ENCODE data around the gene MX1. TPM values are rescaled to one million over a fixed set of nuclear protein-coding genes. Genes with fewer than 3 reads are reported as not detected.

Gene MX1
- total and polyA plus RNA-seq, 2 of the 13 experiments (the other 11 are each of a cell fraction or from before 2014, with no cell fraction given), result 2.6 to 5.8 TPM

- Histone ChIP-seq H3K9ac (ENCODE audit: insufficient read depth, low read depth, low read length) (no peak overlapping the region), H3K9me3 (ENCODE audit: low read length) (no peaks in the 10 kb centered on the region), H3K36me3 (replicated peaks in 1 of 2; ENCODE audit: control insufficient read depth in 1 of 2, insufficient read depth in 2 of 2, low read length in 2 of 2) (peaks cover 10 to 11% of the 10 kb centered on the region in 2 experiments; a peak in 3 of 5 replicates), H3K4me3 (replicated peaks in 1 of 3; ENCODE audit: insufficient read depth in 1 of 3, low read depth in 2 of 3, low read length in 3 of 3) (no peak overlapping the region), H3K27me3 (ENCODE audit: control insufficient read depth in 1 of 2, insufficient read depth in 2 of 2, low read length in 2 of 2) (no peaks in the 10 kb centered on the region; a peak in 1 of 5 replicates), H3K27ac (ENCODE audit: extremely low read length, insufficient read depth, low read length) (no peak overlapping the region), H3K79me2 (ENCODE audit: insufficient read depth, low read length) (peaks cover 2% of the 10 kb centered on the region), H4K20me1 (ENCODE audit: insufficient read depth, low read length) (no peaks in the 10 kb centered on the region), H3K4me2 (ENCODE audit: low read depth, low read length) (no peak overlapping the region), H2AFZ (ENCODE audit: low read length) (no peak overlapping the region), H3K4me1 (ENCODE audit: insufficient read depth, low read length) (no peaks in the 10 kb centered on the region)
- no peak for FAIRE-seq
- WGBS (ENCODE audit: low lambda C conversion rate), result 100% methylated on average over 6 of the region's 8 CpGs
- no peak for DNase-seq (ENCODE audit: low spot score)
- in situ Hi-C loops (cut with HindIII; ENCODE audit: extremely low pct_ligation_motif_present, low pct_unique_long_range_greater_than_20kb), result no loop called here
- ChIA-PET POLR2A (no interaction called here), CTCF (ENCODE audit: low intra/inter-chr PET ratio, low total read pairs) (interaction anchor here (0.8 kb wide), 1 partner anchor 95 kb away, joined by 3 read pairs; no protein-coding TSS in a partner anchor)
- ATAC-seq, result peak; percentile 23; the same call in 2 of the 3 replicates
- TF ChIP-seq STAG1 (CRISPR knock-in tag; IDR thresholded peaks at IDR 0.05), result 0 out of 2 replicates have a peak, but pooled peaks have one; percentile 14
- no peak for TF ChIP-seq PTBP1 (IDR thresholded peaks at IDR 0.05; ENCODE audit: low read depth, low read length, poor library complexity, severe bottlenecking)
- intact Hi-C loops (cut with micrococcal nuclease; ENCODE audit: unreplicated experiment), result no loop called here
- BruUV-seq (replicated peaks), result no TSS peak
These were observed 47.2 kb upstream of the MX1 start for GRCh38 chr21:41378849-41379248.

DNA sequence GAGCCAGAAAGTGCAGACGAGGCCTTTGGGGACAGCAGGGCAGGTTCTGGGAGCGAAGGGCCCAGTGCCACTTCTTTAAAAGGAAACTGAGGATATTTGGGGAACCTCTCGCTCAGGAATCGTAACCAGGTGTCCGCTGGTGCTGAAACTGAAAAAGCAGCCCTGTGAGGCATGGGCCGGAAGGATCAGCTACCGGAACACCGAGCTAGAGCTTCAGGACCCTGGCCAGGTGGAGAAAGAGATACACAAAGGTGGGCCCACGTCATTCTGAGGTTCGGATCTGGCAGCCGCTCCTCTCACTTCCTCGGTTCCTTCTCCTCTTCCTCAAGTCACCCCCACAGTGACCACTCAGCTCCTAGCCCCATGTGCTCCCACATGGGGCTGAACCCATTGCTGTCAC lies 46.1 kb upstream of the MX1 start:
- in situ Hi-C loops (cut with HindIII; ENCODE audit: extremely low pct_ligation_motif_present, low pct_unique_long_range_greater_than_20kb) (no loop called here), intact Hi-C loops (cut with micrococcal nuclease; ENCODE audit: unreplicated experiment) (no loop called here)
- Histone ChIP-seq H2AFZ (ENCODE audit: low read length) (no peak overlapping the region), H3K27ac (ENCODE audit: extremely low read length, insufficient read depth, low read length) (no peak overlapping the region), H3K9ac (ENCODE audit: insufficient read depth, low read depth, low read length) (no peak overlapping the region), H3K4me3 (replicated peaks in 1 of 3; ENCODE audit: insufficient read depth in 1 of 3, low read depth in 2 of 3, low read length in 3 of 3) (no peak overlapping the region), H3K27me3 (ENCODE audit: control insufficient read depth in 1 of 2, insufficient read depth in 2 of 2, low read length in 2 of 2) (no peaks in the 10 kb centered on the region; a peak in 1 of 5 replicates), H3K79me2 (ENCODE audit: insufficient read depth, low read length) (no peaks in the 10 kb centered on the region), H3K4me2 (ENCODE audit: low read depth, low read length) (no peak overlapping the region), H3K9me3 (ENCODE audit: low read length) (no peaks in the 10 kb centered on the region), H3K4me1 (ENCODE audit: insufficient read depth, low read length) (no peaks in the 10 kb centered on the region), H3K36me3 (replicated peaks in 1 of 2; ENCODE audit: control insufficient read depth in 1 of 2, insufficient read depth in 2 of 2, low read length in 2 of 2) (peaks cover 10 to 11% of the 10 kb centered on the region in 2 experiments; a peak in 3 of 5 replicates), H4K20me1 (ENCODE audit: insufficient read depth, low read length) (no peaks in the 10 kb centered on the region)
- ATAC-seq, result no peak
- ChIA-PET CTCF (ENCODE audit: low intra/inter-chr PET ratio, low total read pairs) (no interaction called here), POLR2A (interaction anchor here (1.2 kb wide), 1 partner anchor 11 kb away, joined by 3 read pairs; no protein-coding TSS in a partner anchor)
- BruUV-seq (replicated peaks), result no TSS peak
- FAIRE-seq, result no peak
- DNase-seq (ENCODE audit: low spot score), result no peak
- no peak for TF ChIP-seq PHF5A (CRISPR knock-in tag; IDR thresholded peaks at IDR 0.05; ENCODE audit: low read depth, unreplicated experiment)
- TF ChIP-seq ZNF737 (CRISPR knock-in tag; IDR thresholded peaks at IDR 0.05; ENCODE audit: borderline replicate concordance), result no peak
- TF ChIP-seq, protein P1, sequence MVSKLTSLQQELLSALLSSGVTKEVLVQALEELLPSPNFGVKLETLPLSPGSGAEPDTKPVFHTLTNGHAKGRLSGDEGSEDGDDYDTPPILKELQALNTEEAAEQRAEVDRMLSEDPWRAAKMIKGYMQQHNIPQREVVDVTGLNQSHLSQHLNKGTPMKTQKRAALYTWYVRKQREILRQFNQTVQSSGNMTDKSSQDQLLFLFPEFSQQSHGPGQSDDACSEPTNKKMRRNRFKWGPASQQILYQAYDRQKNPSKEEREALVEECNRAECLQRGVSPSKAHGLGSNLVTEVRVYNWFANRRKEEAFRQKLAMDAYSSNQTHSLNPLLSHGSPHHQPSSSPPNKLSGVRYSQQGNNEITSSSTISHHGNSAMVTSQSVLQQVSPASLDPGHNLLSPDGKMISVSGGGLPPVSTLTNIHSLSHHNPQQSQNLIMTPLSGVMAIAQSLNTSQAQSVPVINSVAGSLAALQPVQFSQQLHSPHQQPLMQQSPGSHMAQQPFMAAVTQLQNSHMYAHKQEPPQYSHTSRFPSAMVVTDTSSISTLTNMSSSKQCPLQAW (CRISPR knock-in tag; IDR thresholded peaks at IDR 0.05), result no peak
- no peak for TF ChIP-seq ETV6 (CRISPR knock-in tag; conservative IDR thresholded peaks at IDR 0.05)
- no peak for TF ChIP-seq KDM5A (IDR thresholded peaks at IDR 0.05; ENCODE audit: borderline replicate concordance, low read length)
- TF ChIP-seq HOXA7 (CRISPR knock-in tag; IDR thresholded peaks at IDR 0.05), result no peak
- WGBS (ENCODE audit: low lambda C conversion rate), result 90% methylated on average over 12 of the region's 12 CpGs

Measured in HepG2 (cell line).